Stimulated activated CD8-positive, alpha-beta memory T cell treated with anti-CD3 and anti-CD28 coated beads, Interleukin-12 subunit alpha, Interleukin-12 subunit beta, amount 100 ng/mL, for 4 hours (primary cell): Measurements from ENCODE around the gene PACS2.
A peak's percentile ranks its signal among the peaks of the same experiment; 100 is the strongest.
"Not testable (repeated sequence)": the region's sequence is repeated elsewhere in the genome, so short reads cannot be mapped to it uniquely, and the experiment has no call there.

Experiments used
- DNase-seq: peaks from one replicate; pipeline ENCODE4 v3.0.0-alpha.2; 2020; ENCODE audit warnings: low read depth

PACS2 gene

DNA sequence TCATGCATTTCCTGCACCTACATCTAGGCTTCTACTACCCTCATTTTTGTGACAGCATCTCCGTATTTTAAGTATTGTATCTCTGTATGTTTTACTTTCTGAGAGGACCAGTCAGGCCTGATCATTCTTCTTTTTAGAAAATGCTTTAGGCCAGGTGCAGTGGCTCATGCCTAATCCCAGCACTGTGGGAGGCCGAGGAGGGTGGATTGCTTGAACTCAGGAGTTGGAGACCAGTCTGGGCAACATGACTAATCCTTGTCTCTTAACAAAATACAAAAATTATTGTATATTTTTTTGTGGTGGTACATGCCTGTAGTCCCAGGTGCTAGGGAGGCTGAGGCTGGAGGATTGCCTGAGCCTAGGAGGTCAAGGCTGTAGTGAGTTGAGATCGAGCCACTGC, 36.9 kb downstream of the PACS2 start:
- no peak for DNase-seq

- DNase-seq, result peak; percentile 64
These were observed 37.6 kb downstream of the PACS2 start for GRCh38 chr14:105351920-105352851.

GRCh38 chr14:105353136-105353535, 38.6 kb downstream of the PACS2 start:
- no peak for DNase-seq

DNA sequence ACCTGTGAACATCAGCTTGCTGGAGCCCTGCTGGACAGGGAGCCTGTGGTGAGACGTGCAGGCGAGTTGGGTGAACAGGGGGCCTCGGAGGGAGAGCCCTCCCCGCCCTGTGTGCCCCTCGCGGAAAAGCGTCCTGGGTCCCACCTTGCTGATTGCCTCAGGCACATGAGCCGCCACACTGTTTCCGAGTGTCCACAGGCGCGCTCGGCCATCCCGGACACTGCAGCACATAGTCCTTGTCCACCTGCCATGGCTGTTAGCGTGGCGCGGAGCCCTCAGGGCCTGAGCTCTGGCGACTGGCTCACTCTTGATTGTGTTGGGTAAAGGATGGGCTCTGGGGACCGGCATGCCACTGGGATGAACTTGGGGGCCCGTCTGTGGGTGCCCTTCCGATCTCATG, 40.0 kb downstream of the PACS2 start:
- DNase-seq, result no peak

DNA sequence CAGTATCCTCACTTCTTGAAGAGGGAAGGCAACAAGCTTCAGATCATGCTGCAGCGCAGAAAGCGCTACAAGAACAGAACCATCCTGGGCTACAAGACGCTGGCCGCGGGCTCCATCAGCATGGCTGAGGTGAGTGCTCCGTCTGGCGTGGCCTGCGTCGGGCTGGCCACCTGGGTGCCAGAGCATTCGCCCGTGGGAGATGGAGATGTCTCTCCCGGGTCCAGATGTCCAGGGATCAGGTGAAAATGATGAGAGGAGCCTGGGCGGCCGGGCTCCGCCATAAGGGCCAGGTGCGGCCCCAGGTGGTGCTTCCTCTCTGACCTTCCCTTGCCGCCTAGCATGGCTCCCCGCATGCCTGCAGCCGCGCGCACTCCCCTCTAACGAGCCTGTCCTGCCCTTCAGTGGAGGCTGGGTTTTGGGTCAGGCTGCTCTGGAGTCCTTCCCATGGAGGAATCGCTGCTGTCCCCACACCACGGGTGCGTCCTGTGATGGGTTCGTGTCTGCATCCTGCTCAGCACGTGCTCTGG, 40.6 kb downstream of the PACS2 start:
- DNase-seq, result no peak

DNA sequence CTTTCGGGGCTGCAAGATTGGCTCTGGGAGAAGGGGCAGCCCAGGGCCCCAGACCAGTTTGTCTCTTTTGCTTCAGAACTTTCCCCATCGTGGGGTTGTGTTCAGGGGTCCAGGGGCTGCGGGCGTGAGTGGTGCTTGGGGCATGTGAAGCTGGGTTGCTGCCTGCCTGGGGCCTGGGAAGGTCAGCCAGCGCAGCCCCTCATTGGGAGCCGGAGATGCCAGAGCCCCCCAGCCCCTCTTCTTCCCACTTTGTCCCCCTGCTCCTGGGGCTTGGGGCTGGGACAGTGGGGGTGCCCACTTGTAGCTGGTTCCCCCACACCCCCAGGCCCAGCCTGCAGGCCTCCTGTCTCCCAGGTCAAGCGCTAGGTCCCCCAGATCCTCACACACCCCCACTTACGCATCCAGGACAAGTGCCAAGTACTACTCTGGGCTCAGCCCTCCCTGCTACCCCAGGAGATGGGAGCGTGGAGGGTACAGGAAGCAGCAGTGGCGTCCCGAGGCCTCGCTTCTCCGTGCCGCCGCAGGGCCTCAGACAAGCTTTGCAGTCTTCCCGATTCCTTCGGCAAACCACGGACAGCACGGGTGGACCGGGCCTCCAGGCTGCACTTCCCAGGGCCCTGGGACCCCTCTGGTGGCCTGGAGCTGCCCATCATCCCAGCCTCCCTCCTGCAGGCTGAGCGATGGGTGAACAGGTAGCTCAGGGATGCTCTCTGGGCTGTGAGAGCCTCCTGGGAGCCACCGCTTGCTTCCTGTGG, 41.5 kb downstream of the PACS2 start:
- DNase-seq, result no peak

DNA sequence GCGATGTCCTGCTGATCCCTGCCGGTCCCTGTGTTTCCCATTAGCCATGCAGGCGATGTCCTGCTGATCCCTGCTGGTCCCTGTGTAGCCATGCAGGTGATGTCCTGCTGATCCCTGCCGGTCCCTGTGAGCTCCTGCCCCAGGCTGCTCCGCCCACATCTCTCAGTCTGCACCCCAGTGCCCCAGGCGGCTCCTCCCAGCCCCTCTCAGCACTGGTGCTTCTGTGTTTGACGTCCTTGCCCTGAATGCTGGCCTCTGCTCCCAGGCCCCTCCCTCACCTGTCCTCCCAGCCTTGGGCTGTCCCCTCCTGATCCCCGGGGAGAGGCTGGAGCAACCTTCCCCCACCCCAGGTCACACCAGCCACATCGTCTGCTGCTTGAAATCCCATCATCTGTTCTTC, 42.4 kb downstream of the PACS2 start:
- no peak for DNase-seq

GRCh38 chr14:105357626-105358025, 43.1 kb downstream of the PACS2 start:
- DNase-seq, result no peak

GRCh38 chr14:105358140-105358846, 43.7 kb downstream of the PACS2 start:
- DNase-seq, result no peak

DNA sequence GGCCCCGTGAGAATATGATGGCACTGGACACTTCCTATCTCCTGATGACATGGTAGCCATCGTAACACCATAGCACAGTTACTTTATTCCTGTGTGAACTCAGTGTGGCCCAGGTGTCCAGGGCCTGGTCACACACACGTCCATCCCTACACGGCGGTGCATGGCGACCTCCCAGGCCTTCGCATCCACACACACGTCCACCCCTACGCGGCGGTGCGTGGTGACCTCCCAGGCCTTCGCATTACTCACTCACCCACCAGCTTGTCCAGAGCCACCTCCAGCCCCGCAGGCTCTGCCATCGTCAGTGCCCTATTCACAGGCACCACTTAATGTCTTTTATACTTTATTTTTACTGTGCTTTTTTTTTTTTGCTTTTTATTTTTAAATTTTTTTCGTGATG, 44.4 kb downstream of the PACS2 start:
- no peak for DNase-seq

DNA sequence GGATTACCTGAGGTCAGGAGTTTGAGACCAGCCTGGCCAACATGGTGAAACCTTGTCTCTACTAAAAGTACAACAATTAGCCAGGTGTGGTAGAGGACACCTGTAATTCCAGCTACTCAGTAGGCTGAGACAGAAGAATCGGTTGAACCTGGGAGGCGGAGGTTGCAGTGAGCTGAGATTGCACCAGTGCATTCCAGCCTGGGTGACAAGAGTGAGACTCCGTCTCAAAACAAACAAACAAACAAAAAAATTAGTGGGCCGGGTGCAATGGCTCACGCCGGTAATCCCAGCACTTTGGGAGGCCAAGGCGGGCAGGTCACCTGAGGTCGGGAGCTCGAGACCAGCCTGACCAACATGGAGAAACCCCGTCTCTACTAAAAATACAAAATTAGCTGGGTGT, 46.9 kb downstream of the PACS2 start:
- DNase-seq, result not testable (repeated sequence)

DNA sequence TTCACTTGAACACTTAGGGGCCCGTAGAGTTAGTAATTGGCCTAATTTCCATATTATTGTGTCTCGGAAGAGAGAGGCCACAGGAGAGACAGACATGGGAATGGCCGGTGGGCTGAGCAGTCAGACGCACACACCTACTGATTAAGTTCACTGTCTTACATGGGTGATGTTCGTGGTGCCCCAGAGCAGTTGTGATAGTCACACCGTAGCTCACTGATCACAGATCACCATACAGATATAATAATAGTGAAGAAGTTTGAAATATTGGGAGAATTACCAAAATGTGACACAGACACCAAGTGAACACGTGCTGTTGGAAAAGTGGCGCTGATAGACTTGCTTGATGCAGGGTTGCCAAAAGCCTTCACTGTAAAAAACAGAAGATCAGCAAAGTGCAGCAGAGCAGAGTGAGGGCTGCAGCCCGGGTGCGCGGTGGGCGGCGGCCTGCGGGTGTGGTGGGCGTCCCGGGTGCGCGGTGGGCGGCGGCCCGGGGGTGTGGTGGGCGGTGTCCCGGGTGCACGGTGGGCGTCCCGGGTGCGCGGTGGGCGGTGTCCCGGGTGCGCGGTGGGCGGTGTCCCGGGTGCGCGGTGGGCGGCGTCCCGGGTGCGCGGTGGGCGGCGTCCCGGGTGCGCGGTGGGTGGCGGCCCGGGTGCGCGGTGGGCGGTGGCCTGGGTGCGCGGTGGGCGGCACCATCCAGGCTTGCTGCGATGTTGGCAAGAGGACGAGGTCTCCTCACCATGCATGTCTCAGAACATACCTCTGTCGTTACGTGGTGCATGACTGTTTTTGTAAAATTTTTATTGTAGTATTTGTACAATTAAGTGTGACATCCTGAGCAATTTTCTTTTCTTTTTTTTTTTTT, 49.5 kb downstream of the PACS2 start:
- DNase-seq, result peak; percentile 17

- no peak for DNase-seq
These were observed 50.6 kb downstream of the PACS2 start for GRCh38 chr14:105365101-105365500.

DNA sequence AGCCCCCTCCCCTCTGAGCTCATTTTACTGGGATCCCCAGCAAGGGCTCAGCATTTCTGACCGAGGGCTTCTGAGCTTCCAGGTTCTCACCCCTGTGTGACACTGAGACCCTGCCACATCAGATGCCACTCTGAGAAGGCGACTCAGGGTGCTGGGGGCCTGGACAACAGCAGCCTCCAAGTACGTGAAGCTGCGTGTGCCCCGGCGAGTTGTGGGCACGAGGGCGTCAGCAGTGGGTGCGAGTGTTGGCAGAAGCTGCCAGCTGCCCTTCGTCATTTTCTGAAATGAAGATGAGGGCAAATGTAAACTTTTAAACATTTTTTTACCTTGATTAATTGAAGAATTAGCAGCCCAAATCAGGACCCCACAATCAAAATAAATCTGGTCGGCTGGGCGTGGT, 51.1 kb downstream of the PACS2 start:
- no peak for DNase-seq

DNA sequence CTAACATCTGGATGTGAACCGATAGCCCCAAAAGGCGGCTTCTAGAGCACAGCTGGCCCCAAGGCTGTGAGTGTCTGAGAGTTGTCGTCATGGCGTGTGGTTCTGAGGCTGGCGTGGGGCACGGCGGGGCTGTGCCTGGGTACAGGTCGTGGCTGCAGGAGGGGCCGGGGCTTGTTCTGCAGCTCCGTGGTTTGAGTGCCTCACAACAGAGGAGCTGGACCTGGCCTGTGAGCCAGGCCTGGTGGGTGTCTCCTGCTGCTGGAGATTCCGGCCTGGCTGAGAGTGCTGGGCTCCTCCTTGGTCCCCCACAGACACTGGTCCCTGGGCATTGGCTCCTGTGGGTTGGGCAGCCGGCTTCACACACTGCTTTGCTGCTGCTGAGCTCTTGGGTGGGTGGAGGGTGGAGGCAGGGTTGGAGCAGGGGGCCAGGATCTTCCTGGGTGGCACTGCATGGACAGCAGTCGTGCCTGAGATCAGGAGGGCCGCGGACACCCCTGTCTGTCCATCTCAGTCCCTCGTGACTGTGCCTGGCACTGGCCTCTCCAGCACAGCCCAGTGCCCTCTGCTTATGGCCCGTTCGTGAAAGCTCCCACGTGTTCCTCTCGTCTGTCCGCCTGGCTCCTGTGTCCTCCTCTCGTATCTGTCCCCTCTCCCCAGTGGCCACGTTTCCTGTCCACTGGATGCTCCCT, 52.0 kb downstream of the PACS2 start:
- DNase-seq, result no peak

GRCh38 chr14:105367116-105368031, 52.8 kb downstream of the PACS2 start:
- DNase-seq, result no peak

- no peak for DNase-seq
These were observed 53.5 kb downstream of the PACS2 start for GRCh38 chr14:105368032-105368417.

- no peak for DNase-seq
These were observed 53.9 kb downstream of the PACS2 start for GRCh38 chr14:105368426-105368825.

GRCh38 chr14:105368910-105369652, 54.5 kb downstream of the PACS2 start:
- DNase-seq, result no peak
